Naive thymus-derived CD4-positive, alpha-beta T cell (primary cell): ENCODE data around the gene GPATCH3. TPM values are rescaled to one million over a fixed set of nuclear protein-coding genes. Genes with fewer than 3 reads are reported as not detected.

Source experiments
- ATAC-seq: fragments of 150-1000 bp; cut with Tn5 transposase; 2 replicates; pipeline ENCODE4 v1.10.0; 2021; ENCODE audit warnings: mild to moderate bottlenecking, moderate library complexity
- CTCF ChIA-PET: fragments of 350-600 bp; sonication (Branson Sonifier 250); formaldehyde crosslinking; loops from one replicate; lab custom pipeline; 2021; ENCODE audit warnings: antibody characterized with exemption; lab: Charles Lee
- POLR2A ChIA-PET: fragments of 350-600 bp; sonication (Branson Sonifier 250); formaldehyde crosslinking; loops from one replicate; lab custom pipeline; 2021; ENCODE audit warnings: antibody characterized with exemption, inconsistent platforms; lab: Charles Lee
- DNase-seq, 9 donors: peaks; one replicate each; pipeline versions ENCODE4 v3.0.0 to v3.0.0-alpha.2; 2020 to 2022; ENCODE audit warnings: mixed read lengths in 1 of 9
- H3K27ac ChIP-seq: one replicate; pipeline ENCODE4 v1.7.0; 2013; ENCODE audit warnings: mild to moderate bottlenecking, low read depth, low read length, moderate library complexity
- H3K27me3 ChIP-seq, 2 donors: one replicate each; pipeline ENCODE4 v1.7.0; 2013; ENCODE audit warnings: low read length in 2 of 2, mild to moderate bottlenecking in 2 of 2, moderate library complexity in 2 of 2; ENCODE audit not compliant: control insufficient read depth in 2 of 2, insufficient read depth in 2 of 2
- H3K36me3 ChIP-seq, 3 experiments: 1 replicate in 2 of 3; 2 replicates in 1 of 3; pipeline ENCODE4 v1.7.0; 2013; ENCODE audit warnings: low read length in 3 of 3, mild to moderate bottlenecking in 3 of 3, moderate library complexity in 1 of 3; ENCODE audit not compliant: insufficient read depth in 3 of 3, control insufficient read depth in 2 of 3
- H3K4me1 ChIP-seq, 2 donors: one replicate each; pipeline ENCODE4 v1.7.0; 2013; ENCODE audit warnings: low read length in 2 of 2, mild to moderate bottlenecking in 2 of 2, moderate library complexity in 1 of 2; ENCODE audit not compliant: control insufficient read depth in 2 of 2, insufficient read depth in 2 of 2
- H3K4me3 ChIP-seq: 2 replicates; pipeline ENCODE4 v1.7.0; 2013; ENCODE audit warnings: mild to moderate bottlenecking, low read length
- H3K9me3 ChIP-seq, 3 experiments: 1 replicate in 2 of 3; 2 replicates in 1 of 3; pipeline ENCODE4 v1.7.0; 2013; ENCODE audit warnings: low read length in 3 of 3; ENCODE audit not compliant: control insufficient read depth in 2 of 3
- H3K27ac Mint-ChIP-seq, 9 donors: one replicate each; pipeline ENCODE4 v1.8.0; 2020 to 2022; ENCODE audit warnings: mixed read lengths in 9 of 9, mild to moderate bottlenecking in 8 of 9, moderate library complexity in 5 of 9, inconsistent platforms in 2 of 9
- H3K27me3 Mint-ChIP-seq, 5 donors: one replicate each; pipeline ENCODE4 v1.8.0; 2021 to 2022; ENCODE audit warnings: mixed read lengths in 5 of 5, mild to moderate bottlenecking in 1 of 5
- H3K36me3 Mint-ChIP-seq, 5 donors: one replicate each; pipeline ENCODE4 v1.8.0; 2020 to 2022; ENCODE audit warnings: mixed read lengths in 5 of 5, mild to moderate bottlenecking in 3 of 5, inconsistent platforms in 1 of 5
- H3K4me1 Mint-ChIP-seq, 7 donors: one replicate each; pipeline ENCODE4 v1.8.0; 2020 to 2022; ENCODE audit warnings: mixed read lengths in 7 of 7, mild to moderate bottlenecking in 3 of 7, inconsistent platforms in 1 of 7
- H3K4me3 Mint-ChIP-seq, 10 donors: one replicate each; pipeline ENCODE4 v1.8.0; 2020 to 2022; ENCODE audit warnings: mild to moderate bottlenecking in 10 of 10, mixed read lengths in 10 of 10, moderate library complexity in 6 of 10, inconsistent platforms in 2 of 10
- H3K9me3 Mint-ChIP-seq, 11 donors: one replicate each; pipeline ENCODE4 v1.8.0; 2020 to 2022; ENCODE audit warnings: mixed read lengths in 11 of 11, mild to moderate bottlenecking in 4 of 11, inconsistent platforms in 1 of 11, moderate library complexity in 1 of 11
- intact Hi-C, 2 donors: fragments of 100-400 bp; cut with micrococcal nuclease; formaldehyde crosslinking; loops; one replicate each; pipeline ENCODE4 v1.15.1; 2023
- polyA plus RNA-seq, 2 donors: library from polyadenylated mRNA; unstranded; fragments of 300-500 nt; fragmentation: Illumina TruSeq; gene quantifications; one replicate each; pipeline ENCODE4 v1.2.3, GENCODE V29; 2021
- total RNA-seq, 6 experiments: library from RNA in 5 of 6; stranded (reverse) in 5 of 6; gene quantifications; 1 replicate in 5 of 6; 2 replicates in 1 of 6; pipeline ENCODE4 v1.2.3 and lab custom pipeline; 2021 to 2026

GPATCH3 gene
- total and polyA plus RNA-seq, 7 experiments from 2014 or later, result 12.5 to 38.4 (median 21.6) TPM

GRCh38 chr1:26858891-26859640 is 41.2 kb downstream of the GPATCH3 start:
- H3K4me3 ChIP-seq, result no peak overlapping the region
- H3K27me3 Mint-ChIP-seq, result no peaks in the 10 kb centered on the region
- H3K27ac Mint-ChIP-seq, result no peak overlapping the region
- ATAC-seq (no peak), DNase-seq (no peak)
- no peaks in the 10 kb centered on the region for H3K9me3 ChIP-seq
- no peaks in the 10 kb centered on the region for H3K27me3 ChIP-seq
- peaks cover 0 to 10% (median 4%) of the 10 kb centered on the region in 5 donors for H3K36me3 Mint-ChIP-seq
- H3K36me3 ChIP-seq, result peaks cover 0 to 40% (median 6%) of the 10 kb centered on the region in 3 experiments
- CTCF ChIA-PET, result interaction anchor here (0.7 to 1.8 kb wide), 4 partner anchors 18 to 1232 kb away, joined by 3 to 5 read pairs (median 4); no protein-coding TSS in a partner anchor
- no peak overlapping the region for H3K27ac ChIP-seq
- POLR2A ChIA-PET, result interaction anchor here (0.6 to 1.7 kb wide), 4 partner anchors 13 to 107 kb away, joined by 3 to 5 read pairs (median 3); no protein-coding TSS in a partner anchor
- no peak overlapping the region for H3K4me3 Mint-ChIP-seq
- no peaks in the 10 kb centered on the region for H3K9me3 Mint-ChIP-seq
- intact Hi-C loops, result no loop called here
- H3K4me1 ChIP-seq, result peaks cover 5 to 6% of the 10 kb centered on the region in 2 donors
- H3K4me1 Mint-ChIP-seq, result peaks cover 4 to 23% (median 18%) of the 10 kb centered on the region in 7 donors

GRCh38 chr1:26858160-26858559 is 42.1 kb downstream of the GPATCH3 start:
- ChIA-PET POLR2A (interaction anchor here (1.7 kb wide), 1 partner anchor 19 kb away, joined by 3 read pairs; no protein-coding TSS in a partner anchor), CTCF (interaction anchor here (0.7 to 1.8 kb wide), 4 partner anchors 18 to 1233 kb away, joined by 3 to 5 read pairs (median 4); no protein-coding TSS in a partner anchor)
- H3K4me3 ChIP-seq, result no peak overlapping the region
- H3K27ac ChIP-seq, result no peak overlapping the region
- no peaks in the 10 kb centered on the region for H3K27me3 Mint-ChIP-seq
- peak overlapping the region in 1 of 9 donors; percentile 49 for H3K27ac Mint-ChIP-seq
- no peak for DNase-seq
- no peaks in the 10 kb centered on the region for H3K9me3 Mint-ChIP-seq
- intact Hi-C loops, result no loop called here
- H3K4me1 Mint-ChIP-seq, result peaks cover 2 to 18% (median 10%) of the 10 kb centered on the region in 7 donors
- no peak overlapping the region for H3K4me3 Mint-ChIP-seq
- H3K9me3 ChIP-seq, result no peaks in the 10 kb centered on the region
- no peak for ATAC-seq
- no peaks in the 10 kb centered on the region for H3K27me3 ChIP-seq
- H3K4me1 ChIP-seq, result peaks cover 0 to 5% of the 10 kb centered on the region in 2 donors
- peaks cover 0 to 49% (median 15%) of the 10 kb centered on the region in 3 experiments for H3K36me3 ChIP-seq
- H3K36me3 Mint-ChIP-seq, result peaks cover 0 to 10% (median 4%) of the 10 kb centered on the region in 5 donors

DNA sequence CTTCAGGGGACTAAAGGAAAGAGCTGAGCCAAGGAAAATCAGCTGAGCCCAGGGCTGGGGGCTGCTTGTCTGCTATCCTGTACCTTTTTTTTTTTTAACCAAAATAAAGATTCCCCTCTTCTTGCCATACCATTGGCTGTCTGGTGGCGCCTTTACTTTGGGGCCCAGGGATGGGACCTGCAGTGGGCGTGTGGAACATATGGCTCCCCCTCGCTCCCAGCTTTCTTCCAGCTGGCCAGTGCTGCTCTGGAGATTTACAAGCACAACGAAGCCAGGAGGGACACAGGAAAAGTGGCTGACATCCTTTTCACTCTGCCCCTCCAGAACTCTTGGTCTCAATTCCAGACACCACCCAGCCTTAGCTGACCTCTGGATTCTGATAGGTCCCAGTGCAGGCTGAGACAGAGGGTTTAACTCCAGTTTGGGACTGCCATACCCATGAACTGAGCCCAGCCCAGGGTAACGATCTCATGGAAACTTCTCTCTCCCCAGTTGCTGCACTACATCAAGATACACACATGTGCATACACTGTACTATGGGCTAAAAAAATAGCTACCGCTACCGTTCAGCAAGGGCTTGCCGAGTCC is 42.7 kb downstream of the GPATCH3 start:
- DNase-seq (no peak), ATAC-seq (no peak)
- Histone ChIP-seq H3K36me3 (peaks cover under 1 to 55% (median 21%) of the 10 kb centered on the region in 3 experiments), H3K27ac (no peak overlapping the region), H3K27me3 (no peaks in the 10 kb centered on the region), H3K9me3 (no peaks in the 10 kb centered on the region), H3K4me1 (peaks cover 0 to 2% of the 10 kb centered on the region in 2 donors), H3K4me3 (no peak overlapping the region)
- Mint-ChIP-seq H3K36me3 (peaks cover 4 to 15% (median 7%) of the 10 kb centered on the region in 5 donors), H3K4me3 (no peak overlapping the region), H3K9me3 (no peaks in the 10 kb centered on the region), H3K27ac (no peak overlapping the region), H3K4me1 (peaks cover 0 to 18% (median 5%) of the 10 kb centered on the region in 7 donors), H3K27me3 (no peaks in the 10 kb centered on the region)
- POLR2A ChIA-PET, result no interaction called here
- CTCF ChIA-PET, result interaction anchor here (0.6 to 1.8 kb wide), 3 partner anchors 21 to 118 kb away, joined by 3 to 5 read pairs (median 4); no protein-coding TSS in a partner anchor
- intact Hi-C loops, result no loop called here

DNA sequence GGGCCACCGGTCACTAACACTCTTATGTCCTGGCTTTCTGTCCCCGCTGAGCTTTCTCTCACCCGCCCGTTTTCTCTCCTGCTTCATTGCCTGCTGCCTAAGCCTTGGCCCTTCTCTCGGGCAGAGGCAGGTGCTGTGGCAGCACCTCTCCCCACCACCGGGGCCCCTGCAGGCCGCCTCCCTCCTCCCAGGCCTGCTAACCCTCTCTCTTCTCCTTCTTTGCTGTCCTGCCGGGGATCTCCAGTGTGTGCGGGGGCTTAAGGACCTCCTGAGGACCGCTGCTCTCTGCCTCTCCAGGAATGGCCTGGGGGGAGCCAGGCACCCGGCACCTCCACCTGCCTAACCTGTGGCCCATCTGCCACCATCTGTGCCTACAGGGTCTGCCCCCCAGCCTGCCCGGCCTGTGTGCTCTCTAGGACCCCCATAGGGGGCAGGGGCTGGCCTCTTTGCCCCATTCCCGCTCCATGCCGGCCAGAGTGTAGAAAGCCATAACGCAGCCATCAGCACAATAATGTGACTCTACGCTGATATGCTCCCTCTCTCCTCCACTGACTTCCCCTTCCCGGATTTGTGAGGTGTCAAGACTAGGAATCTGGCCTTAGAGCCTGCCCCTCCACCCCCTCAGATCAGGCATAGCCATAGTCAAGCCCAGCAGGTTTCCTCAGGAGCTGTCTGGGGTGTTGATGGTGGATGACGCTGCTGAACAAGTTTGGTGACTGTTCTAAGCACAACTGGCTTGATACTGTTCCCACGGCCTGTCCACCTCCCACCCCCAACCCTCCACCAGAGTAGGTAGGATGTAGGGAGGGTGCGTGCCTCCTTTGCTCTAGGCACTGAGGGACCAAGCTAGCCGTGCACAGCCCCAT is 43.4 kb downstream of the GPATCH3 start:
- H3K4me1 ChIP-seq, result no peaks in the 10 kb centered on the region
- no peaks in the 10 kb centered on the region for H3K27me3 ChIP-seq
- H3K36me3 ChIP-seq, result peaks cover 5 to 62% (median 23%) of the 10 kb centered on the region in 3 experiments
- intact Hi-C loops, result no loop called here
- POLR2A ChIA-PET, result interaction anchor here (0.9 to 3.8 kb wide), 2 partner anchors 8 to 43 kb away, joined by 3 to 14 read pairs; partner anchors contain the start of gene GPATCH3
- no peaks in the 10 kb centered on the region for H3K9me3 Mint-ChIP-seq
- H3K27ac Mint-ChIP-seq, result peak overlapping the region in 1 of 9 donors; percentile 47
- peaks cover 6 to 22% (median 13%) of the 10 kb centered on the region in 5 donors for H3K36me3 Mint-ChIP-seq
- H3K4me3 Mint-ChIP-seq, result no peak overlapping the region
- no peak overlapping the region for H3K4me3 ChIP-seq
- DNase-seq (no peak), ATAC-seq (no peak)
- no peak overlapping the region for H3K27ac ChIP-seq
- CTCF ChIA-PET, result interaction anchor here (0.6 to 1.8 kb wide), 7 partner anchors 12 to 119 kb away, joined by 3 to 7 read pairs (median 3); no protein-coding TSS in a partner anchor
- H3K4me1 Mint-ChIP-seq, result peaks cover 0 to 14% (median under 1%) of the 10 kb centered on the region in 7 donors
- no peaks in the 10 kb centered on the region for H3K27me3 Mint-ChIP-seq
- H3K9me3 ChIP-seq, result no peaks in the 10 kb centered on the region

- ChIA-PET CTCF (interaction anchor here (0.6 to 1.8 kb wide), 7 partner anchors 13 to 71 kb away, joined by 3 to 7 read pairs (median 3); no protein-coding TSS in a partner anchor), POLR2A (interaction anchor here (0.7 to 3.8 kb wide), 4 partner anchors 9 to 44 kb away, joined by 3 to 14 read pairs (median 3); partner anchors contain the start of gene GPATCH3)
- Histone ChIP-seq H3K4me3 (no peak overlapping the region), H3K9me3 (no peaks in the 10 kb centered on the region), H3K4me1 (no peaks in the 10 kb centered on the region), H3K27ac (no peak overlapping the region), H3K36me3 (peaks cover 5 to 69% (median 23%) of the 10 kb centered on the region in 3 experiments), H3K27me3 (no peaks in the 10 kb centered on the region)
- no peak for DNase-seq
- peaks cover 10 to 26% (median 17%) of the 10 kb centered on the region in 5 donors for H3K36me3 Mint-ChIP-seq
- no peak overlapping the region for H3K4me3 Mint-ChIP-seq
- intact Hi-C loops, result no loop called here
- no peaks in the 10 kb centered on the region for H3K27me3 Mint-ChIP-seq
- no peaks in the 10 kb centered on the region for H3K9me3 Mint-ChIP-seq
- H3K4me1 Mint-ChIP-seq, result peaks cover 0 to 16% (median 0%) of the 10 kb centered on the region in 7 donors
- peak overlapping the region in 1 of 9 donors; percentile 46 for H3K27ac Mint-ChIP-seq
- ATAC-seq, result no peak
Measured at GRCh38 chr1:26856181-26856580, 44.1 kb downstream of the GPATCH3 start.
